H1 (cell line): ENCODE results near the gene KCTD2. TPM values are rescaled to one million over a fixed set of nuclear protein-coding genes. Genes with fewer than 3 reads are reported as not detected.

Source experiments
- CHD7 ChIP-seq: fragments of 300-600 bp; sonication (generic); IDR thresholded peaks from 2 replicates; pipeline ENCODE4 v1.7.1; 2012; ENCODE audit warnings: low read length, moderate library complexity, mild to moderate bottlenecking, inconsistent platforms; ENCODE audit not compliant: insufficient replicate concordance
- CTCF ChIP-seq, 3 experiments: IDR thresholded peaks; 1 replicate in 2 of 3; 2 replicates in 1 of 3; pipeline versions ENCODE4 v1.5.1 to v1.6.1; 2011; ENCODE audit warnings: low read length in 3 of 3, mild to moderate bottlenecking in 3 of 3, inconsistent platforms in 2 of 3, low read depth in 1 of 3, moderate library complexity in 1 of 3; ENCODE audit not compliant: insufficient read depth in 1 of 3; ENCODE audit errors: control extremely low read depth in 1 of 3
- EP300 ChIP-seq, 2 experiments: IDR thresholded peaks; 1 replicate in 1 of 2; 2 replicates in 1 of 2; pipeline ENCODE4 v1.6.1; 2011 to 2012; ENCODE audit warnings: low read depth in 2 of 2, low read length in 2 of 2, mild to moderate bottlenecking in 2 of 2, borderline replicate concordance in 1 of 2, inconsistent platforms in 1 of 2, moderate library complexity in 1 of 2
- KDM1A ChIP-seq: fragments of 200-600, 300-600 bp; sonication (generic); IDR thresholded peaks from 2 replicates; pipeline ENCODE4 v1.7.1; 2016; ENCODE audit warnings: mild to moderate bottlenecking, low read length, borderline replicate concordance
- RBBP5 ChIP-seq: IDR thresholded peaks from 2 replicates; pipeline ENCODE4 v1.7.1; 2012; ENCODE audit warnings: low read depth, mild to moderate bottlenecking, inconsistent platforms, low read length, moderate library complexity, borderline replicate concordance
- SIX5 ChIP-seq: IDR thresholded peaks from 2 replicates; pipeline ENCODE4 v1.6.1; 2011; ENCODE audit warnings: mild to moderate bottlenecking, low read depth, low read length
- polyA plus RNA-seq, 7 experiments: library from polyadenylated mRNA; depleted of rRNA in 3 of 7; stranded (reverse) in 5 of 7; unstranded in 2 of 7; fragments of >200 nt in 5 of 7; fragments of 200-250 nt in 2 of 7; gene quantifications; 1 replicate in 5 of 7; 2 replicates in 1 of 7; 4 replicates in 1 of 7; pipeline versions ENCODE4 v1.2.1 to v1.2.3, GENCODE V29; 2011 to 2013; ENCODE audit warnings: missing spikeins in 2 of 7, mixed read lengths in 2 of 7
- total RNA-seq: library from RNA; stranded (reverse); fragmentation: NEBNext Ultra II Directional; extraction: Animal tissue kit (Norgen Biotek cat#: 25700); gene quantifications from 2 replicates; pipeline ENCODE4 v1.2.1, GENCODE V29; 2021

Gene KCTD2
- total and polyA plus RNA-seq, 2 of the 8 experiments (the other 6 are each of a cell fraction or from before 2014, with no cell fraction given) = 33.7 to 36.8 TPM

DNA sequence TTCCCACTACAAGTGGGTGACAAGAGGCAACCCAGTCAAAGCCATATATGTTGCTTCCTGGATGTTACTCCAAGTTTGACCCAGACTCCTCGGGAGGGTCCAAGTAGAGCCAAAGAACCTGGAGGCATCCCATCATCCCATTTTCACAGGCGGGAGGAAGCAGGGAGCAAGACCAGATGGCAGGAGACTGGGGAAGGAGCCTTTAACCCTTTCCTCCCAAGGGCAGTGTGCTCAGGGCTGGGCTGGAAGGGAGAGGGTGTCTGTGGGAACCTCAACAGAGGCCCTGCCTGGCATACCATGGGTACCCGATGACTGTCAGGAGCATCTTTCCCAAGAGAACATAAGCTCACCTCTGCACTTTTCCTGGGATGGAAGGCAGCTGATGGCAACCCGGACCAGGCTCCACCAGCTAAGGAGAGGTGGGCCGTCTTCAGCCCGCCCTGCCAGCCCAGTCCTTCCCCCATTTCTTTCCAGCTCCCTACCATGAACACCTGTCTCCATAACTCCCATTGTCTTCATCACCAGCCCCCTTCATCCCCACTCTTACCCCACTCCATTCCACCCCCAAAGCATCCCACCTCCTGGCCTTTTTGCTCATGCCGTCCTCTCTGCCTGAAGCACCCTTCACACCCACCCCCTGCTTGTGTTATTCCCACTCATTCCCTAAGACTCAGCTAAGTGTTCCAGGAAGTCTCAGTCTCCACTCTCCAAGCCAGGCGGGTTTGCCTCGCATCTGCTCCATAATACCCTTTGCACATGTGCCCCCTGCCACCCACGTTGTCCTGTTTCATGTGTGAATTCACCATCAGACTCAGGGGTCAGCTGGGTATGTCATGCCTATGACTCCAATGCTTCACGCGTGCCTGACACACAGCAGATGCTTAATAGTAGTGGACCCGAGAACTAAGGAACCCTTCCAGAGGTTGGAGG is 34.9 kb downstream of the KCTD2 start (continued):
- TF ChIP-seq CHD7 (no peak), CTCF (IDR thresholded peaks at IDR 0.05; ENCODE audit: control extremely low read depth in 1 of 3, insufficient read depth in 1 of 3, low read depth in 1 of 3, low read length in 3 of 3) (no peak), EP300 (IDR thresholded peaks at IDR 0.05; ENCODE audit: borderline replicate concordance in 1 of 2, low read depth in 2 of 2, low read length in 2 of 2) (no peak), RBBP5 (no peak), SIX5 (no peak), KDM1A (no peak)
